Measurements from ENCODE around the gene EFCAB13. TPM values are rescaled to one million over a fixed set of nuclear protein-coding genes. Genes with fewer than 3 reads are reported as not detected.

EFCAB13 gene
- 1.3 to 2.4 TPM (median 1.9 TPM) in 5 replicates for total RNA-seq (2022; extraction: Qiagen RNA extraction)

GRCh38 chr17:47323382-47324223 is at the start of gene EFCAB13:
EFCAB13 (plus strand) TSS chr17:47323955; CDS start chr17:47328354, 4,399 bp downstream.

Other genes starting within 250 kb of the EFCAB13 start
- gene CDC27, start 134.7 kb upstream of the EFCAB13 start, total RNA-seq (2022; extraction: Qiagen RNA extraction) = 62.6 to 91.9 TPM (median 78.1 TPM) in 5 replicates
- 0.21 TPM in 1 of 5 replicates, not detected in the others for gene MYL4, start 114.6 kb upstream of the EFCAB13 start, total RNA-seq (2022; extraction: Qiagen RNA extraction)
- 2.5 to 7.1 TPM (median 5.0 TPM) in 5 replicates for gene ITGB3, start 70.1 kb upstream of the EFCAB13 start, total RNA-seq (2022; extraction: Qiagen RNA extraction)
- gene NPEPPS, start 207.2 kb downstream of the EFCAB13 start, total RNA-seq (2022; extraction: Qiagen RNA extraction) = 52.7 to 85.9 TPM (median 59.7 TPM) in 5 replicates

All from A549 treated with Hydrocortisone at 1 μM for 4 hours (cell line).